IMR-90 (cell line): Measurements from ENCODE around the gene CLDN8. TPM values are rescaled to one million over a fixed set of nuclear protein-coding genes. Genes with fewer than 3 reads are reported as not detected.

ENCODE experiments used
- ATAC-seq: fragments of 200-7000 bp; cut with Tn5 transposase; 2 replicates; pipeline ENCODE4 v1.9.1; 2020; ENCODE audit warnings: low read depth, mild to moderate bottlenecking, moderate library complexity
- BruUV-seq: library from RNA; stranded (reverse); fragments of 400-500 nt; replicated peaks from 2 replicates; lab custom pipeline; 2021; lab: Mats Ljungman, UMichigan
- CTCF ChIA-PET: fragments of 300-600 bp; formaldehyde crosslinking; extraction: SDS; loops from one replicate; lab custom pipeline; 2021; ENCODE audit warnings: antibody characterized with exemption; lab: Yijun Ruan, JAX
- POLR2A ChIA-PET: fragments of 300-600 bp; sonication (Branson Sonifier 250); formaldehyde crosslinking; loops from one replicate; lab custom pipeline; 2022; ENCODE audit warnings: antibody characterized with exemption; ENCODE audit not compliant: unreplicated experiment; lab: Charles Lee
- DNase-seq: peaks from one replicate; pipeline ENCODE4 v3.0.0; 2013
- H2AFZ ChIP-seq: replicated peaks from 2 replicates; pipeline ENCODE3; 2013; ENCODE audit warnings: low read length, mild to moderate bottlenecking; ENCODE audit not compliant: poor library complexity
- H2AK5ac ChIP-seq: 2 replicates; pipeline ENCODE4 v1.6.1; 2013; ENCODE audit warnings: low read depth, low read length, inconsistent platforms
- H2AK9ac ChIP-seq: replicated peaks from 2 replicates; pipeline ENCODE3; 2013; ENCODE audit warnings: mild to moderate bottlenecking, low read depth, low read length, moderate library complexity; ENCODE audit not compliant: poor library complexity
- H2BK120ac ChIP-seq: 2 replicates; pipeline ENCODE4 v1.6.1; 2013; ENCODE audit warnings: low read depth, low read length, inconsistent platforms
- H2BK15ac ChIP-seq: 3 replicates; pipeline ENCODE4 v1.6.1; 2013; ENCODE audit warnings: low read depth, low read length, inconsistent platforms
- H2BK20ac ChIP-seq: 2 replicates; pipeline ENCODE4 v1.6.1; 2013; ENCODE audit warnings: low read depth, mild to moderate bottlenecking, inconsistent platforms, low read length, moderate library complexity
- H2BK5ac ChIP-seq: 2 replicates; pipeline ENCODE4 v1.6.1; 2013; ENCODE audit warnings: mild to moderate bottlenecking, low read depth, low read length, inconsistent platforms; ENCODE audit not compliant: poor library complexity, severe bottlenecking
- H3K14ac ChIP-seq: replicated peaks from 2 replicates; pipeline ENCODE4 v1.6.1; 2013; ENCODE audit warnings: low read depth, low read length, inconsistent platforms
- H3K18ac ChIP-seq: 2 replicates; pipeline ENCODE4 v1.6.1; 2013; ENCODE audit warnings: low read depth, low read length, control low read depth
- H3K23ac ChIP-seq: 2 replicates; pipeline ENCODE4 v1.6.1; 2013; ENCODE audit warnings: low read depth, low read length, inconsistent platforms
- H3K27ac ChIP-seq: 2 replicates; pipeline ENCODE4 v1.5.1; 2013; ENCODE audit warnings: mild to moderate bottlenecking, control low read depth, low read length; ENCODE audit not compliant: insufficient read depth
- H3K27me3 ChIP-seq: 2 replicates; pipeline ENCODE4 v1.6.1; 2013; ENCODE audit warnings: low read length; ENCODE audit not compliant: control insufficient read depth, insufficient read depth
- H3K36me3 ChIP-seq: 2 replicates; pipeline ENCODE4 v1.6.1; 2013; ENCODE audit warnings: low read length, mixed read lengths; ENCODE audit not compliant: control insufficient read depth, insufficient read depth
- H3K4ac ChIP-seq: 2 replicates; pipeline ENCODE4 v1.6.1; 2013; ENCODE audit warnings: low read depth, low read length, inconsistent platforms
- H3K4me1 ChIP-seq: 2 replicates; pipeline ENCODE4 v1.6.1; 2013; ENCODE audit warnings: low read length, mixed read lengths; ENCODE audit not compliant: control insufficient read depth, insufficient read depth
- H3K4me2 ChIP-seq: 2 replicates; pipeline ENCODE4 v1.6.1; 2013; ENCODE audit warnings: low read depth, mild to moderate bottlenecking, control low read depth, low read length, moderate library complexity
- H3K4me3 ChIP-seq: 2 replicates; pipeline ENCODE4 v1.5.1; 2013; ENCODE audit warnings: low read depth, mild to moderate bottlenecking, control low read depth, low read length, moderate library complexity; ENCODE audit not compliant: insufficient read depth
- H3K56ac ChIP-seq: 2 replicates; pipeline ENCODE4 v1.6.1; 2013; ENCODE audit warnings: low read length, inconsistent platforms; ENCODE audit not compliant: insufficient read depth; ENCODE audit errors: extremely low read depth
- H3K79me1 ChIP-seq, 2 experiments: 2 replicates each; pipeline ENCODE4 v1.6.1; 2013; ENCODE audit warnings: low read length in 2 of 2, inconsistent platforms in 1 of 2, low read depth in 1 of 2
- H3K9ac ChIP-seq: 2 replicates; pipeline ENCODE4 v1.6.1; 2013; ENCODE audit warnings: low read depth, low read length, control low read depth
- H3K9me1 ChIP-seq: 2 replicates; pipeline ENCODE4 v1.6.1; 2013; ENCODE audit warnings: low read length, inconsistent platforms; ENCODE audit not compliant: insufficient read depth
- H3K9me3 ChIP-seq: 2 replicates; pipeline ENCODE4 v1.6.1; 2013; ENCODE audit warnings: low read length; ENCODE audit not compliant: control insufficient read depth, insufficient read depth
- H4K20me1 ChIP-seq: 2 replicates; pipeline ENCODE4 v1.6.1; 2013; ENCODE audit warnings: low read length, inconsistent platforms; ENCODE audit not compliant: insufficient read depth
- H4K5ac ChIP-seq: 2 replicates; pipeline ENCODE4 v1.6.1; 2013; ENCODE audit warnings: mild to moderate bottlenecking, low read depth, low read length, control low read depth
- H4K8ac ChIP-seq, 2 experiments: 2 replicates each; pipeline ENCODE4 v1.6.1; 2013; ENCODE audit warnings: low read depth in 2 of 2, low read length in 2 of 2, control low read depth in 1 of 2, inconsistent platforms in 1 of 2
- H4K91ac ChIP-seq: 2 replicates; pipeline ENCODE4 v1.6.1; 2013; ENCODE audit warnings: low read depth, low read length, inconsistent platforms; ENCODE audit not compliant: insufficient read depth
- MAFK ChIP-seq: IDR thresholded peaks from 2 replicates; pipeline ENCODE4 v1.6.1; 2012; ENCODE audit warnings: low read depth, low read length, improper control_type of control experiment
- WGBS, 2 experiments: methylation state at CpG; one replicate each; pipeline versions ENCODE4 v1.1.5 to v1.1.7; 2013; ENCODE audit warnings: missing lambda C conversion rate in 2 of 2; ENCODE audit not compliant: insufficient read length in 1 of 2; ENCODE audit errors: extremely low coverage in 2 of 2; 5-methylcytosine and 5-hydroxymethylcytosine counted together
- dilution Hi-C: fragments of 300-500 bp; cut with HindIII; formaldehyde crosslinking; loops from one replicate; pipeline ENCODE4 v1.14.3; 2018; ENCODE audit warnings: low sequenced_read_pairs; ENCODE audit not compliant: unreplicated experiment
- in situ Hi-C: fragments of 300-500 bp; cut with MboI; formaldehyde crosslinking; loops from 3 replicates; pipeline ENCODE4 v1.14.3; 2019; ENCODE audit warnings: low sequenced_read_pairs, inconsistent platforms, mixed read lengths
- intact Hi-C: fragments of 100-400 bp; cut with micrococcal nuclease; formaldehyde crosslinking; loops from 2 replicates; pipeline ENCODE4 v1.10.0; 2022
- polyA plus RNA-seq, 3 experiments: library from polyadenylated mRNA; depleted of rRNA; stranded (reverse); fragments of >200 nt; gene quantifications; 2 replicates each; pipeline ENCODE4 v1.2.3, GENCODE V29; 2012; ENCODE audit warnings: low replicate concordance in 1 of 3
- total RNA-seq: library from RNA; depleted of rRNA; stranded (reverse); fragments of >200 nt; gene quantifications from 2 replicates; pipeline ENCODE4 v1.2.3, GENCODE V29; 2012

CLDN8 gene
- total and polyA plus RNA-seq, 2 of the 4 experiments (the other 2 are of a cell fraction): not detected

DNA sequence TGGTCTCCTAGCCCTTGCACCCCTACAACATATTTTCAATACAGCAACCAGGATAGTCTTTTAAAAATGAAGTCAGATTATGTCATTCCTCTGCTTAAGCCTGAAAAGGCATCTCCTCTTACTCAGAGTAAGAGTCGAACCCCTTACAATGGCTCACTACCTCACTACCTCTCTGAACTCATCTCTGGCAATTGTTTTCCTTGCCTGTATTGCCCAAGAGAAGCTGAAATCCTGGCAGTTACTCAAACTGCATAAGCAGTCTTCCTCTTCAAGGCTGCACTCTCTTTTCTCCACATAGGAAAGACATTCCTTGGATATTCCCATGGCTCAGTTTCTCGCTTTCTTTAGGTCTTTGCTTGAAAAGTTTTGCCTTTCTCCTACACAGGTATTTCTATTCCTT is 22.7 kb downstream of the CLDN8 start:
- in situ Hi-C loops (no loop called here), dilution Hi-C loops (no loop called here), intact Hi-C loops (no loop called here)
- Histone ChIP-seq H3K36me3 (no peaks in the 10 kb centered on the region), H3K18ac (no peak overlapping the region), H3K79me1 (no peaks in the 10 kb centered on the region), H3K4me1 (no peaks in the 10 kb centered on the region), H3K23ac (no peak overlapping the region), H4K91ac (no peak overlapping the region), H3K9me3 (peaks cover 7% of the 10 kb centered on the region), H2AK9ac (no peak overlapping the region), H2AK5ac (no peak overlapping the region), H2BK20ac (no peak overlapping the region), H3K4me2 (no peak overlapping the region), H3K56ac (no peak overlapping the region), H4K20me1 (no peaks in the 10 kb centered on the region), H3K27ac (no peak overlapping the region), H3K9ac (no peak overlapping the region), H3K4ac (no peak overlapping the region), H2AFZ (no peak overlapping the region), H3K14ac (no peak overlapping the region), H2BK15ac (no peak overlapping the region), H3K27me3 (no peaks in the 10 kb centered on the region), H4K5ac (no peak overlapping the region), H2BK5ac (no peak overlapping the region), H3K4me3 (no peak overlapping the region), H3K9me1 (no peaks in the 10 kb centered on the region), H2BK120ac (no peak overlapping the region), H4K8ac (no peak overlapping the region)
- TF ChIP-seq MAFK: no peak
- ATAC-seq (no peak), DNase-seq (no peak)
- ChIA-PET CTCF (no interaction called here), POLR2A (no interaction called here)
- no CpG with 5 or more reads among the region's 2 CpGs for WGBS, 2 experiments
- BruUV-seq: no TSS peak
